Measurements from ENCODE around the gene LENG9.

The LENG9 gene

GRCh38 chr19:54418930-54419800 lies 44.4 kb downstream of the LENG9 start:
- DNase-seq = no peak

- peak; percentile 82 for DNase-seq
Observed at GRCh38 chr19:54418030-54418929, 45.3 kb downstream of the LENG9 start.

DNA sequence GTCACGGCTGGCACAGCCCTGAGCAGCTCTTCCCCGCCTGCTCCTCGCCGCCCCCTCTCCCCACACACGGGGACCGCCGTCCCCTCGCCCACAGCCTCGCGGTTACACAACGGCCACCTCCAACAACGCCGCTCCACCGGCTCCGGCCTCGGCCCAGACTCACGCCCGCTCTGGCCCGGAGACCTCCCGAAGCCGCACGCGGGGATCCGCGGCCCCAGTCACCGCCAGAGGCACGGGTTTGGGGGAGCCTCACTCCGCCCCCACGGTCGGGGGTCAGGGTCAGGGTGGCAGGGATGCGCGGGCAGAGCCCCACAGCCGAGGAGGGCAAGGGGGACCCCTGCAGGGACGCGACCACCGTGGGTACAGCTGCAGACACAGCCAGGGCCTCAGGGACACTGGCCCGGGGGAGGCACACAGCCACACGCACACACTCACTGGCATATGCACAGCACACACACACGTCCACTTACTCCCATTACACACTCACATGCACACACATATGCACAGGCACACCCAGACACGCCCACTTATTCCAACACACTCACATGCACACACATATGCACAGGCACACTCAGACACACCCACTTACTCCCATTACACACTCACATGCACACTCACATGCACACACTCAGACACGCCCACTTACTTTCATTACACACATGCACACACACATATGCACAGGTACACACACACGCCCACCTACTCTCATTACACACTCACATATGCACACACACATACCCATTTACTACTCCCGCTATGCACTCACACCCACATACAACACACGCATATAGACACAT lies 46.7 kb downstream of the LENG9 start:
- DNase-seq = no peak

- no peak for DNase-seq
Observed at GRCh38 chr19:54415901-54416673, 47.5 kb downstream of the LENG9 start.

DNA sequence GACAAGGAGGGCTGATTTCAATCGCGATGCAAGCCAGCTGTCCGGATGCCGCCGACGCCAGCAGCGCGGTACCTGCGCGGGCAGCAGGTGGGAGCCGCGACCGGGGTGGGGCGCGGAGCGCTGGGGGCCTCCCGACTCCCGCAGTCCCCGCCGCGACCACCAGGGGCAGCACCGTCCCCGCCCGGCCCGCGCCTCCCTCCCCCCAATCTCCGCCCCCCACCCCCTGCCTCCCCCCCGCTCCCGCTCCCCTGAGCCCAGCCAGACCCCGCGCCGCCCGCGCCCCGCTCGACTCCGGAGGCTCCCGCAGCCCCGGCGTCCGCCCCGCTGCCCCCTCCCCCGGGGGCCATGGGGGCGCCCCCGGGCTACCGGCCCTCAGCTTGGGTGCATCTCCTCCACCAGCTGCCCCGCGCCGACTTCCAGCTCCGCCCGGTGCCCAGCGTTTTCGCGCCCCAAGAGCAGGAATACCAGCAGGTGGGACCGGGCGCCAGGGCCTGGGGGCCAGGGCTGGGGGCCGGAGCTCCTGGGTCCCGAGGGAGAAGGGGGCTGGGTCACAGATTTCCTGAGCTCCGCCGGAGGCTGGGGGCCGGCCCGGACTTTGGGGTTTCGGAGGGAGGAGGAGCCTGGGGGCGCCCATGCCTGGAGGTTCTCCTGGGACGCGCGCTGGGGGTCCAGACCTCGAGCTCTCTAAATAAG lies 48.2 kb downstream of the LENG9 start, which contains the start of gene TTYH1:
Gene TTYH1, plus strand, starts transcription at position 257 of the 693 bp plus-strand sequence. Its CDS starts 89 bp downstream, at position 346.
- no peak for DNase-seq

DNA sequence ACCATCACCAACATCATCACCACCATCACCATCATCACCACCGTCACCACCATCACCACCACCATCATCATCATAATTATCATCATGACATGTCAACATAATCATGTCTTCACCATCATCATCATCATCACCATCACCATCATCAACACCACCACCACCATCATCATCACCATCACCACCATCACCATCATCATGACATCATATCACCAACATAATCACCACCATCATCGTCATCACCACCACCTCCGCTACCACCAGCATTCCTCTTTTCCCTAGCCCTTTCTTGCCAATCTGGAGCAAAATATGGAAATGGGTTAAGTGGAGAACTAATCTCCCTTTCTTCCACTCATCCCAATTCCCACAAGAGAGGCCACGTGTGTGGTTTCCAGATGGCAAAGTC lies 49.4 kb downstream of the LENG9 start:
- no peak for DNase-seq

GRCh38 chr19:54412877-54413276 lies 50.7 kb downstream of the LENG9 start:
- DNase-seq = no peak
